ENCODE data around the gene CASKIN2. TPM values are rescaled to one million over a fixed set of nuclear protein-coding genes. Genes with fewer than 3 reads are reported as not detected.

The CASKIN2 gene
- total and polyA plus RNA-seq, 2 of the 4 experiments (the other 2 are of a cell fraction), result 2.9 to 6.9 TPM

DNA sequence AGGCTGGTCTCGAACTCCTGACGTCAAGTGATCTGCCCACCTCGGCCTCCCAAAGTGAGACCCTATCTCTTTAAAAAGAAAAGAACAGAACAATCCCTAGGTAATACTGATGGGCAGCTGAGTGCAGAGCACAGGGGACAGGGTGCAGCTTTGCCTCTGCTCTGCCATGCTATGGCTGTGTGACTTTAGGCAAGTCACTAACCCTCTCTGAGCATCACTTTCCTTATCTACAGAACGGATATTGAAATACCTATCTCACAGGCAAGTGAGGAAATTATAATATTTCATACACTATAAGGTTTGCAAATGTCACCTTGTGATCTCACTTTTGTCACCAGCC lies 4.1 kb downstream of the CASKIN2 start:
- no peak overlapping the region for H3K14ac ChIP-seq (replicated peaks; ENCODE audit: low read depth, low read length)
- H3K56ac ChIP-seq (ENCODE audit: extremely low read depth, insufficient read depth, low read length), result no peak overlapping the region
- peaks cover 30 to 68% of the 10 kb centered on the region in 2 experiments for H3K79me1 ChIP-seq (ENCODE audit: low read depth in 1 of 2, low read length in 2 of 2)
- BruUV-seq (replicated peaks), result no TSS peak
- H3K4me3 ChIP-seq (ENCODE audit: insufficient read depth, low read depth, low read length), result no peak overlapping the region
- CTCF ChIA-PET, result no interaction called here
- H3K4ac ChIP-seq (ENCODE audit: low read depth, low read length), result no peak overlapping the region
- no peaks in the 10 kb centered on the region for H3K9me3 ChIP-seq (ENCODE audit: control insufficient read depth, insufficient read depth, low read length)
- peaks cover 9% of the 10 kb centered on the region; the same call in 1 of the 2 replicates for H3K9me1 ChIP-seq (ENCODE audit: insufficient read depth, low read length)
- intact Hi-C loops (cut with micrococcal nuclease) (loop anchor here (10.0 kb wide), 1 partner anchor 236 kb away; the partner anchor contains the start of gene MIF4GD), in situ Hi-C loops (cut with MboI; ENCODE audit: low sequenced_read_pairs) (loop anchor here (5.0 kb wide), 1 partner anchor 84 kb away; no protein-coding TSS in a partner anchor), dilution Hi-C loops (cut with HindIII; ENCODE audit: low sequenced_read_pairs, unreplicated experiment) (no loop called here)
- H3K23ac ChIP-seq (ENCODE audit: low read depth, low read length), result peak overlapping the region; percentile 56; the same call in 1 of the 2 replicates
- ATAC-seq (ENCODE audit: low read depth) (no peak), DNase-seq (no peak)
- H3K27ac ChIP-seq (ENCODE audit: insufficient read depth, low read length), result no peak overlapping the region
- no peak overlapping the region for H2BK120ac ChIP-seq (ENCODE audit: low read depth, low read length)
- peaks cover 26% of the 10 kb centered on the region for H3K36me3 ChIP-seq (ENCODE audit: control insufficient read depth, insufficient read depth, low read length)
- no CpG with 5 or more reads among the region's 4 CpGs for WGBS, 2 experiments (ENCODE audit: extremely low coverage in 2 of 2, insufficient read length in 1 of 2)
- H2BK20ac ChIP-seq (ENCODE audit: low read depth, low read length), result no peak overlapping the region
- no peak overlapping the region for H4K8ac ChIP-seq (ENCODE audit: low read depth in 2 of 2, low read length in 2 of 2)
- H4K5ac ChIP-seq (ENCODE audit: low read depth, low read length), result no peak overlapping the region
- H4K20me1 ChIP-seq (ENCODE audit: insufficient read depth, low read length), result peaks cover 36% of the 10 kb centered on the region
- H3K18ac ChIP-seq (ENCODE audit: low read depth, low read length), result no peak overlapping the region
- H2BK5ac ChIP-seq (ENCODE audit: low read depth, low read length, poor library complexity, severe bottlenecking), result no peak overlapping the region
- H3K27me3 ChIP-seq (ENCODE audit: control insufficient read depth, insufficient read depth, low read length), result no peaks in the 10 kb centered on the region
- H3K4me1 ChIP-seq (ENCODE audit: control insufficient read depth, insufficient read depth, low read length), result peaks cover 11% of the 10 kb centered on the region
- POLR2A ChIA-PET (ENCODE audit: unreplicated experiment), result no interaction called here
- H2BK15ac ChIP-seq (ENCODE audit: low read depth, low read length), result no peak overlapping the region
- no peak overlapping the region for H3K4me2 ChIP-seq (ENCODE audit: low read depth, low read length)
- H2AFZ ChIP-seq (replicated peaks; ENCODE audit: low read length, poor library complexity), result no peak overlapping the region
- H2AK9ac ChIP-seq (replicated peaks; ENCODE audit: low read depth, low read length, poor library complexity), result no peak overlapping the region
- H3K9ac ChIP-seq (ENCODE audit: low read depth, low read length), result no peak overlapping the region
- H4K91ac ChIP-seq (ENCODE audit: insufficient read depth, low read depth, low read length), result no peak overlapping the region
- H2AK5ac ChIP-seq (ENCODE audit: low read depth, low read length), result no peak overlapping the region
- TF ChIP-seq, protein P1, sequence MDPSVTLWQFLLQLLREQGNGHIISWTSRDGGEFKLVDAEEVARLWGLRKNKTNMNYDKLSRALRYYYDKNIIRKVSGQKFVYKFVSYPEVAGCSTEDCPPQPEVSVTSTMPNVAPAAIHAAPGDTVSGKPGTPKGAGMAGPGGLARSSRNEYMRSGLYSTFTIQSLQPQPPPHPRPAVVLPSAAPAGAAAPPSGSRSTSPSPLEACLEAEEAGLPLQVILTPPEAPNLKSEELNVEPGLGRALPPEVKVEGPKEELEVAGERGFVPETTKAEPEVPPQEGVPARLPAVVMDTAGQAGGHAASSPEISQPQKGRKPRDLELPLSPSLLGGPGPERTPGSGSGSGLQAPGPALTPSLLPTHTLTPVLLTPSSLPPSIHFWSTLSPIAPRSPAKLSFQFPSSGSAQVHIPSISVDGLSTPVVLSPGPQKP (IDR thresholded peaks at IDR 0.05; ENCODE audit: borderline replicate concordance, low read depth, low read length), result no peak
- TF ChIP-seq MXI1 (IDR thresholded peaks at IDR 0.05; ENCODE audit: borderline replicate concordance, low read depth, low read length), result no peak
- no peak for TF ChIP-seq SMC3 (IDR thresholded peaks at IDR 0.05; ENCODE audit: low read depth, low read length)
- no peak for TF ChIP-seq RFX5 (IDR thresholded peaks at IDR 0.05; ENCODE audit: low read depth, low read length)
- TF ChIP-seq BHLHE40 (IDR thresholded peaks at IDR 0.05; ENCODE audit: low read depth, low read length), result no peak
- TF ChIP-seq POLR2A (IDR thresholded peaks at IDR 0.05; ENCODE audit: low read depth, low read length), result no peak
- no peak for TF ChIP-seq CEBPB (IDR thresholded peaks at IDR 0.05; ENCODE audit: low read depth, low read length)

Data from IMR-90 (cell line).